SU-DHL-6 (cell line): Measurements from ENCODE around the gene GJD4.

Source experiments
- H2AFZ ChIP-seq: fragments of 200-600 bp; sonication (generic); 2 replicates; pipeline ENCODE4 v1.6.1; 2014; ENCODE audit warnings: low read depth, mild to moderate bottlenecking, moderate library complexity, mixed read lengths, antibody characterized with exemption, low read length; ENCODE audit not compliant: severe bottlenecking
- H3F3A ChIP-seq: fragments of 200-600 bp; shearing (Covaris generic); 2 replicates; pipeline ENCODE4 v1.6.0; 2016; ENCODE audit warnings: antibody characterized with exemption, mild to moderate bottlenecking; ENCODE audit not compliant: insufficient read depth
- H3K27ac ChIP-seq: fragments of 200-600 bp; sonication (generic); 2 replicates; pipeline ENCODE4 v1.5.1; 2016; ENCODE audit warnings: low read depth, mild to moderate bottlenecking, low read length, moderate library complexity, mixed read lengths
- H3K27me3 ChIP-seq: fragments of 200-600 bp; sonication (generic), shearing (Covaris generic); 2 replicates; pipeline ENCODE4 v1.6.0; 2014; ENCODE audit warnings: mild to moderate bottlenecking, low read length
- H3K36me3 ChIP-seq: fragments of 200-600 bp; sonication (generic); 2 replicates; pipeline ENCODE4 v1.6.1; 2014; ENCODE audit warnings: mild to moderate bottlenecking, low read length, mixed read lengths
- H3K4me2 ChIP-seq: fragments of 300-600, 200-600 bp; shearing (Covaris generic), sonication (generic); 2 replicates; pipeline ENCODE4 v1.6.0; 2014; ENCODE audit warnings: low read length, low read depth, mild to moderate bottlenecking; ENCODE audit not compliant: poor library complexity, severe bottlenecking
- H3K4me3 ChIP-seq: fragments of 200-600 bp; sonication (generic); 2 replicates; pipeline ENCODE4 v1.5.1; 2014; ENCODE audit warnings: antibody characterized with exemption, low read length, mild to moderate bottlenecking, mixed read lengths; ENCODE audit not compliant: insufficient read depth, poor library complexity, severe bottlenecking
- H3K79me2 ChIP-seq: fragments of 200-600 bp; sonication (generic); 2 replicates; pipeline ENCODE4 v1.6.1; 2014; ENCODE audit warnings: mild to moderate bottlenecking, low read length, moderate library complexity; ENCODE audit not compliant: insufficient read depth
- H3K9ac ChIP-seq: fragments of 200-600 bp; sonication (generic); 2 replicates; pipeline ENCODE4 v1.7.0; 2014; ENCODE audit warnings: mild to moderate bottlenecking, low read length
- H3K9me2 ChIP-seq: fragments of 200-600 bp; sonication (generic); replicated peaks from 2 replicates; pipeline ENCODE4 v1.6.1; 2014; ENCODE audit warnings: low read length; ENCODE audit not compliant: insufficient read depth
- H3K9me3 ChIP-seq: fragments of 200-600 bp; sonication (generic); 2 replicates; pipeline ENCODE4 v1.6.1; 2014; ENCODE audit warnings: low read length, mixed read lengths; ENCODE audit not compliant: insufficient read depth
- H4K20me1 ChIP-seq: fragments of 200-600 bp; sonication (generic); 2 replicates; pipeline ENCODE4 v1.6.1; 2014; ENCODE audit warnings: low read depth, mild to moderate bottlenecking, antibody characterized with exemption, low read length, moderate library complexity, mixed read lengths
- CTCF ChIP-seq: fragments of 200-600 bp; sonication (generic); IDR thresholded peaks from one replicate; pipeline ENCODE4 v1.5.1; 2017; ENCODE audit warnings: antibody characterized with exemption, mild to moderate bottlenecking, low read length, moderate library complexity; ENCODE audit not compliant: insufficient read depth, poor library complexity, severe bottlenecking
- EZH2phosphoT487 ChIP-seq: fragments of 200-600 bp; sonication (generic), shearing (Covaris generic); conservative IDR thresholded peaks from 2 replicates; pipeline ENCODE4 v1.6.1; 2018; ENCODE audit warnings: mild to moderate bottlenecking, antibody characterized with exemption, low read length, moderate library complexity, mixed read lengths

Gene GJD4

GRCh38 chr10:35594115-35595079 lies 10.7 kb upstream of the GJD4 start:
- H3K9me3 ChIP-seq, result no peaks in the 10 kb centered on the region
- H3K4me2 ChIP-seq, result no peak overlapping the region
- H3K9me2 ChIP-seq, result no peaks in the 10 kb centered on the region
- no peak overlapping the region for H3K4me3 ChIP-seq
- no peak overlapping the region for H3K27ac ChIP-seq
- H3K9ac ChIP-seq, result no peak overlapping the region
- H3F3A ChIP-seq, result no peaks in the 10 kb centered on the region
- no peak for TF ChIP-seq CTCF
- TF ChIP-seq EZH2phosphoT487, result no peak
- no peaks in the 10 kb centered on the region for H3K36me3 ChIP-seq
- no peak overlapping the region for H2AFZ ChIP-seq
- H3K79me2 ChIP-seq, result no peaks in the 10 kb centered on the region
- no peaks in the 10 kb centered on the region for H3K27me3 ChIP-seq
- H4K20me1 ChIP-seq, result no peaks in the 10 kb centered on the region

GRCh38 chr10:35595106-35595505 lies 10.0 kb upstream of the GJD4 start:
- no peak overlapping the region for H3K4me2 ChIP-seq
- H3K27ac ChIP-seq, result no peak overlapping the region
- no peaks in the 10 kb centered on the region for H3K27me3 ChIP-seq
- no peaks in the 10 kb centered on the region for H3K9me3 ChIP-seq
- no peak overlapping the region for H3K4me3 ChIP-seq
- H3K36me3 ChIP-seq, result no peaks in the 10 kb centered on the region
- TF ChIP-seq EZH2phosphoT487 (no peak), CTCF (no peak)
- no peaks in the 10 kb centered on the region for H3F3A ChIP-seq
- H3K79me2 ChIP-seq, result no peaks in the 10 kb centered on the region
- H3K9me2 ChIP-seq, result no peaks in the 10 kb centered on the region
- H2AFZ ChIP-seq, result no peak overlapping the region
- no peaks in the 10 kb centered on the region for H4K20me1 ChIP-seq
- no peak overlapping the region for H3K9ac ChIP-seq

GRCh38 chr10:35598379-35598778 lies 6.8 kb upstream of the GJD4 start:
- Histone ChIP-seq H3K27ac (no peak overlapping the region), H3K4me2 (no peak overlapping the region), H3K4me3 (no peak overlapping the region), H3K9ac (no peak overlapping the region), H3F3A (no peaks in the 10 kb centered on the region), H3K36me3 (no peaks in the 10 kb centered on the region), H3K79me2 (no peaks in the 10 kb centered on the region), H3K9me3 (no peaks in the 10 kb centered on the region), H3K9me2 (no peaks in the 10 kb centered on the region), H4K20me1 (no peaks in the 10 kb centered on the region), H3K27me3 (no peaks in the 10 kb centered on the region), H2AFZ (no peak overlapping the region)
- no peak for TF ChIP-seq CTCF
- TF ChIP-seq EZH2phosphoT487, result no peak
